ENCODE results near the gene MBLAC1.

MBLAC1 gene

GRCh38 chr7:100098913-100099312, 27.9 kb upstream of the MBLAC1 start:
- DNase-seq, result no peak

GRCh38 chr7:100099452-100099851, 27.3 kb upstream of the MBLAC1 start:
- peak; percentile 20 for DNase-seq

- DNase-seq, result peak; percentile 86
These were observed 26.2 kb upstream of the MBLAC1 start for GRCh38 chr7:100100420-100101015.

GRCh38 chr7:100101016-100101862, 25.5 kb upstream of the MBLAC1 start, which contains the start of the genes AP4M1 and MCM7:
TSS of gene AP4M1 (plus strand) at chr7:100101643. CDS start at chr7:100101715, 72 bp downstream.
TSS of gene MCM7 (minus strand) at chr7:100101397. CDS start at chr7:100101294, 103 bp downstream.
- peak; percentile 97 for DNase-seq

GRCh38 chr7:100102950-100103840, 23.6 kb upstream of the MBLAC1 start:
- no peak for DNase-seq

- no peak for DNase-seq
These were observed 21.2 kb upstream of the MBLAC1 start for GRCh38 chr7:100105534-100105933.

GRCh38 chr7:100106633-100107032, 20.1 kb upstream of the MBLAC1 start:
- no peak for DNase-seq

GRCh38 chr7:100107125-100107737, 19.5 kb upstream of the MBLAC1 start:
- no peak for DNase-seq

- no peak for DNase-seq
These were observed 18.9 kb upstream of the MBLAC1 start for GRCh38 chr7:100107890-100108289.

- no peak for DNase-seq
These were observed 17.1 kb upstream of the MBLAC1 start for GRCh38 chr7:100109521-100110163.

- DNase-seq, result no peak
These were observed 15.6 kb upstream of the MBLAC1 start for GRCh38 chr7:100111156-100111555.

GRCh38 chr7:100111914-100112313, 14.9 kb upstream of the MBLAC1 start:
- no peak for DNase-seq

GRCh38 chr7:100115026-100115425, 11.7 kb upstream of the MBLAC1 start:
- no peak for DNase-seq

GRCh38 chr7:100118388-100119071, 8.2 kb upstream of the MBLAC1 start:
- no peak for DNase-seq

- DNase-seq, result peak; percentile 93
These were observed 7.4 kb upstream of the MBLAC1 start, which contains the start of the genes CNPY4 and TAF6 for GRCh38 chr7:100119072-100119969. TSS of gene CNPY4 (plus strand) at chr7:100119634. CDS start at chr7:100119745, 111 bp downstream. TSS of gene TAF6 (minus strand) at chr7:100119358. CDS start at chr7:100114209, 5,149 bp downstream.

- DNase-seq, result peak; percentile 39
These were observed 6.6 kb upstream of the MBLAC1 start for GRCh38 chr7:100119970-100120732.

- no peak for DNase-seq
These were observed 6.1 kb upstream of the MBLAC1 start for GRCh38 chr7:100120733-100121036.

GRCh38 chr7:100122067-100122466, 4.7 kb upstream of the MBLAC1 start:
- DNase-seq, result no peak

GRCh38 chr7:100122568-100122967, 4.2 kb upstream of the MBLAC1 start:
- no peak for DNase-seq

Measured in MV-4-11 (cell line).